Osteoblast (primary cell): Measurements from ENCODE around the gene BECN2. TPM values are rescaled to one million over a fixed set of nuclear protein-coding genes. Genes with fewer than 3 reads are reported as not detected.

ENCODE experiments used
- DNase-seq: peaks from one replicate; pipeline ENCODE4 v3.0.0; 2011; ENCODE audit warnings: low spot score, mixed read lengths; ENCODE audit not compliant: insufficient read length; ENCODE audit errors: missing footprints
- H2AFZ ChIP-seq: 2 replicates; pipeline ENCODE4 v1.6.0; 2011; ENCODE audit warnings: mild to moderate bottlenecking, low read length
- H3K27ac ChIP-seq: 2 replicates; pipeline ENCODE4 v1.5.1; 2011; ENCODE audit warnings: mild to moderate bottlenecking, low read depth, low read length, moderate library complexity
- H3K27me3 ChIP-seq: 2 replicates; pipeline ENCODE4 v1.6.0; 2012; ENCODE audit warnings: mild to moderate bottlenecking, control low read depth, inconsistent platforms, low read length, moderate library complexity; ENCODE audit not compliant: insufficient read depth
- H3K36me3 ChIP-seq: 2 replicates; pipeline ENCODE4 v1.5.1; 2011; ENCODE audit warnings: mild to moderate bottlenecking, low read length, control low read depth, moderate library complexity; ENCODE audit not compliant: insufficient read depth
- H3K4me1 ChIP-seq: 2 replicates; pipeline ENCODE4 v1.5.1; 2011; ENCODE audit warnings: mild to moderate bottlenecking, low read length, control low read depth, moderate library complexity; ENCODE audit not compliant: insufficient read depth
- H3K4me2 ChIP-seq: 2 replicates; pipeline ENCODE4 v1.6.0; 2011; ENCODE audit warnings: mild to moderate bottlenecking, low read length; ENCODE audit not compliant: insufficient read depth
- H3K4me3 ChIP-seq: fragments of 200-600 bp; sonication (generic); 3 replicates; pipeline ENCODE4 v1.5.1; 2012; ENCODE audit warnings: mild to moderate bottlenecking, low read length, inconsistent platforms; ENCODE audit not compliant: insufficient read depth
- H3K79me2 ChIP-seq: 2 replicates; pipeline ENCODE4 v1.6.0; 2012; ENCODE audit warnings: mild to moderate bottlenecking, low read length, control low read depth, inconsistent platforms; ENCODE audit not compliant: insufficient read depth
- H3K9me3 ChIP-seq: 2 replicates; pipeline ENCODE4 v1.5.1; 2011; ENCODE audit warnings: low read depth, low read length, control low read depth
- H4K20me1 ChIP-seq: 2 replicates; pipeline ENCODE4 v1.6.0; 2012; ENCODE audit warnings: mild to moderate bottlenecking, low read length, control low read depth; ENCODE audit not compliant: insufficient read depth
- CTCF ChIP-seq: IDR thresholded peaks from 2 replicates; pipeline ENCODE4 v1.5.1; 2011; ENCODE audit warnings: mild to moderate bottlenecking, low read depth, low read length, moderate library complexity; ENCODE audit errors: extremely low read depth
- total RNA-seq: library from RNA; depleted of rRNA; stranded (reverse); fragments of >200 nt; gene quantifications from 2 replicates; pipeline ENCODE4 v1.2.3, GENCODE V29; 2012

Gene BECN2
- total RNA-seq, 1 donor, result not detected

- peak; percentile 32 for DNase-seq
- no peak for TF ChIP-seq CTCF
- H3K4me1 ChIP-seq, result no peaks in the 10 kb centered on the region
Measured at GRCh38 chr1:241963722-241964121, 6.2 kb downstream of the BECN2 start.

GRCh38 chr1:241964550-241965282 lies 7.1 kb downstream of the BECN2 start:
- no peak overlapping the region for H3K4me3 ChIP-seq
- no peaks in the 10 kb centered on the region for H3K4me1 ChIP-seq
- no peak overlapping the region for H3K4me2 ChIP-seq
- H3K36me3 ChIP-seq, result no peaks in the 10 kb centered on the region
- TF ChIP-seq CTCF, result no peak
- H4K20me1 ChIP-seq, result no peaks in the 10 kb centered on the region
- H3K9me3 ChIP-seq, result no peaks in the 10 kb centered on the region
- H2AFZ ChIP-seq, result no peak overlapping the region
- peak; percentile 54 for DNase-seq
- H3K79me2 ChIP-seq, result no peaks in the 10 kb centered on the region
- H3K27me3 ChIP-seq, result no peaks in the 10 kb centered on the region
- H3K27ac ChIP-seq, result no peak overlapping the region

More at GRCh38 chr1:241963722-241964121, 6.2 kb downstream of the BECN2 start:
- H3K27ac ChIP-seq, result no peak overlapping the region
- H4K20me1 ChIP-seq, result no peaks in the 10 kb centered on the region
- H3K27me3 ChIP-seq, result no peaks in the 10 kb centered on the region
- H3K79me2 ChIP-seq, result no peaks in the 10 kb centered on the region
- H2AFZ ChIP-seq, result no peak overlapping the region
- no peak overlapping the region for H3K4me3 ChIP-seq
- H3K9me3 ChIP-seq, result no peaks in the 10 kb centered on the region
- H3K4me2 ChIP-seq, result no peak overlapping the region
- H3K36me3 ChIP-seq, result no peaks in the 10 kb centered on the region

- H3K4me1 ChIP-seq, result no peaks in the 10 kb centered on the region
- no peak overlapping the region for H3K4me3 ChIP-seq
- H3K27ac ChIP-seq, result no peak overlapping the region
- H3K4me2 ChIP-seq, result no peak overlapping the region
- no peaks in the 10 kb centered on the region for H3K79me2 ChIP-seq
- no peaks in the 10 kb centered on the region for H3K9me3 ChIP-seq
- H3K36me3 ChIP-seq, result no peaks in the 10 kb centered on the region
- H4K20me1 ChIP-seq, result no peaks in the 10 kb centered on the region
- no peak for TF ChIP-seq CTCF
- H2AFZ ChIP-seq, result no peak overlapping the region
- no peak for DNase-seq
- no peaks in the 10 kb centered on the region for H3K27me3 ChIP-seq
Measured at GRCh38 chr1:241968611-241969010, 11.0 kb downstream of the BECN2 start.

- H4K20me1 ChIP-seq, result no peaks in the 10 kb centered on the region
- no peaks in the 10 kb centered on the region for H3K79me2 ChIP-seq
- H3K4me2 ChIP-seq, result peak overlapping the region; percentile 48
- no peaks in the 10 kb centered on the region for H3K27me3 ChIP-seq
- H2AFZ ChIP-seq, result no peak overlapping the region
- peak; percentile 8 for DNase-seq
- no peaks in the 10 kb centered on the region for H3K9me3 ChIP-seq
- TF ChIP-seq CTCF, result no peak
- H3K4me3 ChIP-seq, result no peak overlapping the region
- no peak overlapping the region for H3K27ac ChIP-seq
- H3K36me3 ChIP-seq, result no peaks in the 10 kb centered on the region
- no peaks in the 10 kb centered on the region for H3K4me1 ChIP-seq
Measured at GRCh38 chr1:241972703-241973369, 15.3 kb downstream of the BECN2 start.
